IMR-90 (cell line): ENCODE measurements around the gene TJAP1. TPM values are rescaled to one million over a fixed set of nuclear protein-coding genes. Genes with fewer than 3 reads are reported as not detected.

Source experiments
- ATAC-seq: fragments of 200-7000 bp; cut with Tn5 transposase; 2 replicates; pipeline ENCODE4 v1.9.1; 2020; ENCODE audit warnings: low read depth, mild to moderate bottlenecking, moderate library complexity
- BruUV-seq: library from RNA; stranded (reverse); fragments of 400-500 nt; replicated peaks from 2 replicates; lab custom pipeline; 2021; lab: Mats Ljungman, UMichigan
- CTCF ChIA-PET: fragments of 300-600 bp; formaldehyde crosslinking; extraction: SDS; loops from one replicate; lab custom pipeline; 2021; ENCODE audit warnings: antibody characterized with exemption; lab: Yijun Ruan, JAX
- POLR2A ChIA-PET: fragments of 300-600 bp; sonication (Branson Sonifier 250); formaldehyde crosslinking; loops from one replicate; lab custom pipeline; 2022; ENCODE audit warnings: antibody characterized with exemption; ENCODE audit not compliant: unreplicated experiment; lab: Charles Lee
- DNase-seq: peaks from one replicate; pipeline ENCODE4 v3.0.0; 2013
- H2AFZ ChIP-seq: replicated peaks from 2 replicates; pipeline ENCODE3; 2013; ENCODE audit warnings: low read length, mild to moderate bottlenecking; ENCODE audit not compliant: poor library complexity
- H2AK5ac ChIP-seq: 2 replicates; pipeline ENCODE4 v1.6.1; 2013; ENCODE audit warnings: low read depth, low read length, inconsistent platforms
- H2AK9ac ChIP-seq: replicated peaks from 2 replicates; pipeline ENCODE3; 2013; ENCODE audit warnings: mild to moderate bottlenecking, low read depth, low read length, moderate library complexity; ENCODE audit not compliant: poor library complexity
- H2BK120ac ChIP-seq: 2 replicates; pipeline ENCODE4 v1.6.1; 2013; ENCODE audit warnings: low read depth, low read length, inconsistent platforms
- H2BK15ac ChIP-seq: 3 replicates; pipeline ENCODE4 v1.6.1; 2013; ENCODE audit warnings: low read depth, low read length, inconsistent platforms
- H2BK20ac ChIP-seq: 2 replicates; pipeline ENCODE4 v1.6.1; 2013; ENCODE audit warnings: low read depth, mild to moderate bottlenecking, inconsistent platforms, low read length, moderate library complexity
- H2BK5ac ChIP-seq: 2 replicates; pipeline ENCODE4 v1.6.1; 2013; ENCODE audit warnings: mild to moderate bottlenecking, low read depth, low read length, inconsistent platforms; ENCODE audit not compliant: poor library complexity, severe bottlenecking
- H3K14ac ChIP-seq: replicated peaks from 2 replicates; pipeline ENCODE4 v1.6.1; 2013; ENCODE audit warnings: low read depth, low read length, inconsistent platforms
- H3K18ac ChIP-seq: 2 replicates; pipeline ENCODE4 v1.6.1; 2013; ENCODE audit warnings: low read depth, low read length, control low read depth
- H3K23ac ChIP-seq: 2 replicates; pipeline ENCODE4 v1.6.1; 2013; ENCODE audit warnings: low read depth, low read length, inconsistent platforms
- H3K27ac ChIP-seq: 2 replicates; pipeline ENCODE4 v1.5.1; 2013; ENCODE audit warnings: mild to moderate bottlenecking, control low read depth, low read length; ENCODE audit not compliant: insufficient read depth
- H3K27me3 ChIP-seq: 2 replicates; pipeline ENCODE4 v1.6.1; 2013; ENCODE audit warnings: low read length; ENCODE audit not compliant: control insufficient read depth, insufficient read depth
- H3K36me3 ChIP-seq: 2 replicates; pipeline ENCODE4 v1.6.1; 2013; ENCODE audit warnings: low read length, mixed read lengths; ENCODE audit not compliant: control insufficient read depth, insufficient read depth
- H3K4ac ChIP-seq: 2 replicates; pipeline ENCODE4 v1.6.1; 2013; ENCODE audit warnings: low read depth, low read length, inconsistent platforms
- H3K4me1 ChIP-seq: 2 replicates; pipeline ENCODE4 v1.6.1; 2013; ENCODE audit warnings: low read length, mixed read lengths; ENCODE audit not compliant: control insufficient read depth, insufficient read depth
- H3K4me2 ChIP-seq: 2 replicates; pipeline ENCODE4 v1.6.1; 2013; ENCODE audit warnings: low read depth, mild to moderate bottlenecking, control low read depth, low read length, moderate library complexity
- H3K4me3 ChIP-seq: 2 replicates; pipeline ENCODE4 v1.5.1; 2013; ENCODE audit warnings: low read depth, mild to moderate bottlenecking, control low read depth, low read length, moderate library complexity; ENCODE audit not compliant: insufficient read depth
- H3K56ac ChIP-seq: 2 replicates; pipeline ENCODE4 v1.6.1; 2013; ENCODE audit warnings: low read length, inconsistent platforms; ENCODE audit not compliant: insufficient read depth; ENCODE audit errors: extremely low read depth
- H3K79me1 ChIP-seq, 2 experiments: 2 replicates each; pipeline ENCODE4 v1.6.1; 2013; ENCODE audit warnings: low read length in 2 of 2, inconsistent platforms in 1 of 2, low read depth in 1 of 2
- H3K9ac ChIP-seq: 2 replicates; pipeline ENCODE4 v1.6.1; 2013; ENCODE audit warnings: low read depth, low read length, control low read depth
- H3K9me1 ChIP-seq: 2 replicates; pipeline ENCODE4 v1.6.1; 2013; ENCODE audit warnings: low read length, inconsistent platforms; ENCODE audit not compliant: insufficient read depth
- H3K9me3 ChIP-seq: 2 replicates; pipeline ENCODE4 v1.6.1; 2013; ENCODE audit warnings: low read length; ENCODE audit not compliant: control insufficient read depth, insufficient read depth
- H4K20me1 ChIP-seq: 2 replicates; pipeline ENCODE4 v1.6.1; 2013; ENCODE audit warnings: low read length, inconsistent platforms; ENCODE audit not compliant: insufficient read depth
- H4K5ac ChIP-seq: 2 replicates; pipeline ENCODE4 v1.6.1; 2013; ENCODE audit warnings: mild to moderate bottlenecking, low read depth, low read length, control low read depth
- H4K8ac ChIP-seq, 2 experiments: 2 replicates each; pipeline ENCODE4 v1.6.1; 2013; ENCODE audit warnings: low read depth in 2 of 2, low read length in 2 of 2, control low read depth in 1 of 2, inconsistent platforms in 1 of 2
- H4K91ac ChIP-seq: 2 replicates; pipeline ENCODE4 v1.6.1; 2013; ENCODE audit warnings: low read depth, low read length, inconsistent platforms; ENCODE audit not compliant: insufficient read depth
- FOS ChIP-seq: fragments of 150-350 bp; IDR thresholded peaks from 2 replicates; pipeline ENCODE4 v1.6.1; 2016; ENCODE audit warnings: low read depth, low read length
- WGBS, 2 experiments: methylation state at CpG; one replicate each; pipeline versions ENCODE4 v1.1.5 to v1.1.7; 2013; ENCODE audit warnings: missing lambda C conversion rate in 2 of 2; ENCODE audit not compliant: insufficient read length in 1 of 2; ENCODE audit errors: extremely low coverage in 2 of 2; 5-methylcytosine and 5-hydroxymethylcytosine counted together
- dilution Hi-C: fragments of 300-500 bp; cut with HindIII; formaldehyde crosslinking; loops from one replicate; pipeline ENCODE4 v1.14.3; 2018; ENCODE audit warnings: low sequenced_read_pairs; ENCODE audit not compliant: unreplicated experiment
- in situ Hi-C: fragments of 300-500 bp; cut with MboI; formaldehyde crosslinking; loops from 3 replicates; pipeline ENCODE4 v1.14.3; 2019; ENCODE audit warnings: low sequenced_read_pairs, inconsistent platforms, mixed read lengths
- intact Hi-C: fragments of 100-400 bp; cut with micrococcal nuclease; formaldehyde crosslinking; loops from 2 replicates; pipeline ENCODE4 v1.10.0; 2022
- polyA plus RNA-seq, 3 experiments: library from polyadenylated mRNA; depleted of rRNA; stranded (reverse); fragments of >200 nt; gene quantifications; 2 replicates each; pipeline ENCODE4 v1.2.3, GENCODE V29; 2012; ENCODE audit warnings: low replicate concordance in 1 of 3
- total RNA-seq: library from RNA; depleted of rRNA; stranded (reverse); fragments of >200 nt; gene quantifications from 2 replicates; pipeline ENCODE4 v1.2.3, GENCODE V29; 2012

TJAP1 gene
- total and polyA plus RNA-seq, 2 of the 4 experiments (the other 2 are of a cell fraction), result 12.2 to 34.2 TPM

DNA sequence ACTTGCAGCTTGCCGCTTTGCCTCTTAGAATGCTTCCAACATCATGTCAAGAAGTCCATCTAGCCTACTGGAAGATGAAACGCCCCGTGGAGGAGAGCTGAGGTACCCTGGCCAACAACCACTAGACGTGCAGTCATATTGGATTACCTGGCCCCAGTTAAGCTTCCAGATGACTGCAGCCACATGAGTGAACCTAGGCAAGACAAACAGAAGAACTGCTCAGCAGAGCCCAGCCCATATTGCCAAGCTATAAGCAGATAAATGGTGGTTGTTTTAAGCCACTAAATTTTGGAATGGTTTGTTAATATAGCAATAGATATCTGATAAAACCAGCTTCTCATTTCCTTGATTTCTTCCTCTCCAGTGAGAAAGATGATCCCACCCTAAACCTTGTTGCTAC is 17.3 kb upstream of the TJAP1 start:
- Histone ChIP-seq H3K14ac (no peak overlapping the region), H3K36me3 (no peaks in the 10 kb centered on the region), H3K4ac (no peak overlapping the region), H2AK9ac (no peak overlapping the region), H2AK5ac (no peak overlapping the region), H4K5ac (no peak overlapping the region), H3K56ac (no peak overlapping the region), H3K23ac (no peak overlapping the region), H2BK5ac (no peak overlapping the region), H2BK120ac (no peak overlapping the region), H3K9me3 (no peaks in the 10 kb centered on the region; the same call in 1 of the 2 replicates), H3K27me3 (peaks cover 29% of the 10 kb centered on the region), H3K9me1 (no peaks in the 10 kb centered on the region), H4K91ac (no peak overlapping the region), H3K9ac (no peak overlapping the region), H3K4me3 (no peak overlapping the region), H3K27ac (no peak overlapping the region), H4K20me1 (no peaks in the 10 kb centered on the region), H3K4me2 (no peak overlapping the region), H2AFZ (no peak overlapping the region), H3K79me1 (no peaks in the 10 kb centered on the region), H2BK20ac (no peak overlapping the region), H4K8ac (no peak overlapping the region), H2BK15ac (no peak overlapping the region), H3K4me1 (peaks cover 2% of the 10 kb centered on the region; the same call in 1 of the 2 replicates), H3K18ac (no peak overlapping the region)
- ChIA-PET CTCF (no interaction called here), POLR2A (no interaction called here)
- DNase-seq (no peak), ATAC-seq (no peak)
- intact Hi-C loops, result no loop called here
- TF ChIP-seq FOS, result no peak
- in situ Hi-C loops, result loop anchor here (5.0 kb wide), 1 partner anchor 37 kb away; no protein-coding TSS in a partner anchor
- dilution Hi-C loops, result no loop called here
- no TSS peak for BruUV-seq
- WGBS, 2 experiments, result 54% methylated on average over 2 of the region's 4 CpGs; no CpG with 5 or more reads in 1 of the 2 experiments
